H1 (cell line): Measurements from ENCODE around the gene NKD2. TPM values are rescaled to one million over a fixed set of nuclear protein-coding genes. Genes with fewer than 3 reads are reported as not detected.

Experiments used
- GABPA ChIP-seq: IDR thresholded peaks from 2 replicates; pipeline ENCODE4 v1.6.1; 2011; ENCODE audit warnings: mild to moderate bottlenecking, low read length, moderate library complexity, borderline replicate concordance; ENCODE audit not compliant: insufficient read depth
- POLR2A ChIP-seq, 2 experiments: IDR thresholded peaks; 1 replicate in 1 of 2; 2 replicates in 1 of 2; pipeline ENCODE4 v1.6.1; 2011; ENCODE audit warnings: low read depth in 2 of 2, low read length in 2 of 2, mild to moderate bottlenecking in 2 of 2; ENCODE audit errors: control extremely low read depth in 1 of 2
- TAF1 ChIP-seq: IDR thresholded peaks from 2 replicates; pipeline ENCODE4 v1.6.1; 2011; ENCODE audit warnings: mild to moderate bottlenecking, low read depth, low read length
- TBP ChIP-seq: IDR thresholded peaks from 2 replicates; pipeline ENCODE4 v1.6.1; 2011; ENCODE audit warnings: low read depth, low read length, improper control_type of control experiment
- polyA plus RNA-seq, 7 experiments: library from polyadenylated mRNA; depleted of rRNA in 3 of 7; stranded (reverse) in 5 of 7; unstranded in 2 of 7; fragments of >200 nt in 5 of 7; fragments of 200-250 nt in 2 of 7; gene quantifications; 1 replicate in 5 of 7; 2 replicates in 1 of 7; 4 replicates in 1 of 7; pipeline versions ENCODE4 v1.2.1 to v1.2.3, GENCODE V29; 2011 to 2013; ENCODE audit warnings: missing spikeins in 2 of 7, mixed read lengths in 2 of 7
- total RNA-seq: library from RNA; stranded (reverse); fragmentation: NEBNext Ultra II Directional; extraction: Animal tissue kit (Norgen Biotek cat#: 25700); gene quantifications from 2 replicates; pipeline ENCODE4 v1.2.1, GENCODE V29; 2021

Gene NKD2
- total and polyA plus RNA-seq, 2 of the 8 experiments (the other 6 are each of a cell fraction or from before 2014, with no cell fraction given) = 5.5 to 7.9 TPM

DNA sequence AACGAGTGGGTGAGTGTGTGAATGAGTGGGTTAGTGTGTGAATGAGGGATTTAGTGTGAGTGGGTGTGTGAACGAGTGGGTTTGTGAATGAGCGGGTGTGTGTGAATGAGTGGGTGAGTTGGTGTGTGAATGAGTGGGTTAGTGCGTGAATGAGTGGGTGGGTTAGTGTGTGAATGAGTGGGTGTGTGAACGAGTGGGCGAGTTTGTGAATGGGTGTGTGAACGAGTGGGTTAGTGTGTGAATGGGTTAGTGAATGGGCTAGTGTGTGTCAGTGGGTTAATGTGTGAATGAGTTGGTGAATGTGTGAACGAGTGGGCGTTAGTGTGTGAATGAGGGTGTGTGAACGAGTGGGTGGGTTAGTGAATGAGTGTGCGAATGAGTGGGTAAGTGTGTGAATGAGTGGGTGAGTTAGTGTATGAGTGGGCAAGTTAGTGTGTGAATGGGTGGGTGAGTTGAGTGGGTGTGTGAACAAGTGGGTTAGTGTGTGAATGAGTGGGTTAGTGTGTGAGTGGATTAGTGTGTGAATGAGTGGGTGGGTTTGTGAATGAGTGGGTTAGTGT is 39.6 kb downstream of the NKD2 start (continued):
- TF ChIP-seq TAF1 = no peak
- TF ChIP-seq TBP = no peak
- no peak for TF ChIP-seq POLR2A (IDR thresholded peaks at IDR 0.05; ENCODE audit: control extremely low read depth in 1 of 2, low read depth in 2 of 2, low read length in 2 of 2)
- no peak for TF ChIP-seq GABPA
